Smooth muscle cell (in vitro differentiated cells): ENCODE results near the gene ITPKB. TPM values are rescaled to one million over a fixed set of nuclear protein-coding genes. Genes with fewer than 3 reads are reported as not detected.
"Not testable (repeated sequence)": the region's sequence is repeated elsewhere in the genome, so short reads cannot be mapped to it uniquely, and the experiment has no call there.

ENCODE experiments used
- DNase-seq: peaks from one replicate; lab custom pipeline; 2025; ENCODE audit not compliant: unreplicated experiment; lab: John Stamatoyannopoulos, UW
- H2AFZ ChIP-seq: fragments of 200-600 bp; sonication (generic); 2 replicates; pipeline ENCODE4 v1.6.0; 2016; ENCODE audit warnings: antibody characterized with exemption, low read depth, mild to moderate bottlenecking
- H3F3A ChIP-seq: fragments of 200-600 bp; sonication (generic); 2 replicates; pipeline ENCODE4 v1.6.0; 2017; ENCODE audit warnings: antibody characterized with exemption, low read depth
- H3K27ac ChIP-seq: fragments of 200-600 bp; sonication (generic); 2 replicates; pipeline ENCODE4 v1.5.1; 2016; ENCODE audit warnings: low read depth, mild to moderate bottlenecking
- H3K27me3 ChIP-seq: fragments of 200-600 bp; sonication (generic); 2 replicates; pipeline ENCODE4 v1.6.1; 2016; ENCODE audit warnings: low read depth, mild to moderate bottlenecking
- H3K36me3 ChIP-seq: fragments of 200-600 bp; sonication (generic); 2 replicates; pipeline ENCODE4 v1.5.1; 2016; ENCODE audit warnings: low read depth
- H3K4me1 ChIP-seq: fragments of 200-600 bp; sonication (generic); 2 replicates; pipeline ENCODE4 v1.5.1; 2016; ENCODE audit warnings: low read depth
- H3K4me2 ChIP-seq: fragments of 200-600 bp; sonication (generic); 2 replicates; pipeline ENCODE4 v1.6.0; 2016; ENCODE audit warnings: mild to moderate bottlenecking
- H3K4me3 ChIP-seq: fragments of 200-600 bp; sonication (generic); 2 replicates; pipeline ENCODE4 v1.5.1; 2016; ENCODE audit warnings: mild to moderate bottlenecking
- H3K79me2 ChIP-seq: fragments of 200-600 bp; sonication (generic); 2 replicates; pipeline ENCODE4 v1.6.0; 2016; ENCODE audit warnings: low read depth, mild to moderate bottlenecking
- H3K9ac ChIP-seq: fragments of 200-600 bp; sonication (generic); 2 replicates; pipeline ENCODE4 v1.6.0; 2016; ENCODE audit warnings: low read depth
- H3K9me3 ChIP-seq: fragments of 200-600 bp; sonication (generic); replicated peaks from 2 replicates; pipeline ENCODE4 v1.5.1; 2016; ENCODE audit warnings: low read depth
- H4K20me1 ChIP-seq: fragments of 200-600 bp; sonication (generic); 2 replicates; pipeline ENCODE4 v1.6.0; 2016; ENCODE audit warnings: low read depth
- WGBS: methylation state at CpG from one replicate; pipeline ENCODE4 v1.1.7; 2016; ENCODE audit warnings: low lambda C conversion rate; 5-methylcytosine and 5-hydroxymethylcytosine counted together
- polyA plus RNA-seq: library from polyadenylated mRNA; unstranded; fragments of >200 nt; fragmentation: Nextera tagmentation; extraction: Ambion mirVana; gene quantifications from 2 replicates; pipeline ENCODE4 v1.2.1, GENCODE V29; 2016
- total RNA-seq: library from RNA; depleted of rRNA; stranded (reverse); fragments of >200 nt; gene quantifications from 2 replicates; pipeline ENCODE4 v1.2.3, GENCODE V29; 2014
- TF ChIP-seq, protein P1 (sequence below): fragments of 200-600 bp; sonication (generic); IDR thresholded peaks from 2 replicates; pipeline ENCODE4 v1.5.1; 2017; ENCODE audit warnings: borderline replicate concordance, mild to moderate bottlenecking, antibody characterized with exemption; ENCODE audit not compliant: insufficient read depth, poor library complexity, severe bottlenecking

Gene ITPKB
- total and polyA plus RNA-seq, 2 experiments from 2014 or later: 8.9 to 11.4 TPM

DNA sequence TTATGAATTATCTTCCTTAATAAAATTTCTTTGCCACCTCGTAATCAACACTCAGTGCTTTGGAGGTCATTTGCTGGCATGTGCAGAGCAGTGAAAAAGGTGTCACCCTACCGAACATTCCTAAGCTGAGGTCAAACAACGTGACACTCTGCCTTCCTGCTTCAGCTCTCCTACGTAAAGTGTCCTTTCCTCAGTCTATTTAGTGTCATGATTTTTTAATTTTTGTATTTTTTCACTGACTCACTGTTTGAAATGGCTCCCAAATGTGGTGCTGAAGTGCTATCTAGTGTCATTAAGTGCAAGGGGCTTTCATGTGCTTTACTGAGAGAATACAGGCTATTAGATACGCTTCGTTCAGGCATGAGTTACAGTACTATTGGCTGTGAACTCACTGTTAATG lies 37.0 kb upstream of the ITPKB start:
- H3K4me1 ChIP-seq: no peaks in the 10 kb centered on the region
- H3K79me2 ChIP-seq: no peaks in the 10 kb centered on the region
- no peaks in the 10 kb centered on the region for H3F3A ChIP-seq
- WGBS: 93% methylated on average over 6 of the region's 6 CpGs
- no peak overlapping the region for H3K4me2 ChIP-seq
- TF ChIP-seq, protein P1, sequence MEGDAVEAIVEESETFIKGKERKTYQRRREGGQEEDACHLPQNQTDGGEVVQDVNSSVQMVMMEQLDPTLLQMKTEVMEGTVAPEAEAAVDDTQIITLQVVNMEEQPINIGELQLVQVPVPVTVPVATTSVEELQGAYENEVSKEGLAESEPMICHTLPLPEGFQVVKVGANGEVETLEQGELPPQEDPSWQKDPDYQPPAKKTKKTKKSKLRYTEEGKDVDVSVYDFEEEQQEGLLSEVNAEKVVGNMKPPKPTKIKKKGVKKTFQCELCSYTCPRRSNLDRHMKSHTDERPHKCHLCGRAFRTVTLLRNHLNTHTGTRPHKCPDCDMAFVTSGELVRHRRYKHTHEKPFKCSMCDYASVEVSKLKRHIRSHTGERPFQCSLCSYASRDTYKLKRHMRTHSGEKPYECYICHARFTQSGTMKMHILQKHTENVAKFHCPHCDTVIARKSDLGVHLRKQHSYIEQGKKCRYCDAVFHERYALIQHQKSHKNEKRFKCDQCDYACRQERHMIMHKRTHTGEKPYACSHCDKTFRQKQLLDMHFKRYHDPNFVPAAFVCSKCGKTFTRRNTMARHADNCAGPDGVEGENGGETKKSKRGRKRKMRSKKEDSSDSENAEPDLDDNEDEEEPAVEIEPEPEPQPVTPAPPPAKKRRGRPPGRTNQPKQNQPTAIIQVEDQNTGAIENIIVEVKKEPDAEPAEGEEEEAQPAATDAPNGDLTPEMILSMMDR: no peak
- no peaks in the 10 kb centered on the region for H3K36me3 ChIP-seq
- DNase-seq: no peak
- H3K9me3 ChIP-seq: no peaks in the 10 kb centered on the region
- no peaks in the 10 kb centered on the region for H3K27me3 ChIP-seq
- no peak overlapping the region for H3K4me3 ChIP-seq
- no peak overlapping the region for H2AFZ ChIP-seq
- no peaks in the 10 kb centered on the region for H4K20me1 ChIP-seq
- no peak overlapping the region for H3K9ac ChIP-seq
- no peak overlapping the region for H3K27ac ChIP-seq

DNA sequence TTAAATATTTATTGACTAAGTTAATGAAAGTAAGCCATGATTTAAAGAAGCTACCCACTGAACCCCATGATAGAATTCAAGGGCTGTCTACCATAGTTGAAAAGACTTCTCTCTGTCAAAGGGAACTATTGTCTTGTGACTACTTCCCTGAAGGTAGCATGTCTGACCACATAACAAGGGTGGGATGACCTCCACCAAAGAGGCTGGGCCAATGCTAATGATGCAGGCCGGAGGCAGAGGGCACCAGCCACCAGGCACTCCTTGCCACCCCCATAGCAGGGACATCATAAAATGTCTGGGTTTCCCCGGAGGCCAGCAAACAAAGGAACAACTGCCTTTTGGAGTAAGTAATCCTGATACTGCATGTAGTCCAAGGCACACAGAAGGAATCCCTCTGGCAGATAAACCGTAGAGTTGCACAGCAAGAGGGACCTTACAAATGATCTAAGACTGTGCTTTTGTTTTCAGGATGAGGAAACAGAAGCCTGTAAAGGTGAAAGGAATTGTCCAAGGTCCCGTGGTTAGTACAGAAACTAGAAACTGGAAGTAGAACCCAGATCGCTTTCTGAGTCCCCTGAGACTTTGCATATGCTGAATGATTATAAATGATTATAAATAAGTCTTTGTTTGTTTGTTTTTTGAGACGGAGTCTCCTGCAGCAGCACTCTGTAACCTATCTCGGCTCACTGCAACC lies 33.5 kb upstream of the ITPKB start:
- H2AFZ ChIP-seq: no peak overlapping the region
- H3K4me3 ChIP-seq: no peak overlapping the region
- TF ChIP-seq, protein P1: no peak
- 84% methylated on average over 7 of the region's 7 CpGs for WGBS
- H3K4me1 ChIP-seq: no peaks in the 10 kb centered on the region
- H4K20me1 ChIP-seq: no peaks in the 10 kb centered on the region
- no peak for DNase-seq
- no peak overlapping the region for H3K4me2 ChIP-seq
- no peak overlapping the region for H3K9ac ChIP-seq
- H3F3A ChIP-seq: no peaks in the 10 kb centered on the region
- no peak overlapping the region for H3K27ac ChIP-seq
- no peaks in the 10 kb centered on the region for H3K79me2 ChIP-seq
- no peaks in the 10 kb centered on the region for H3K36me3 ChIP-seq
- no peaks in the 10 kb centered on the region for H3K9me3 ChIP-seq
- no peaks in the 10 kb centered on the region for H3K27me3 ChIP-seq

DNA sequence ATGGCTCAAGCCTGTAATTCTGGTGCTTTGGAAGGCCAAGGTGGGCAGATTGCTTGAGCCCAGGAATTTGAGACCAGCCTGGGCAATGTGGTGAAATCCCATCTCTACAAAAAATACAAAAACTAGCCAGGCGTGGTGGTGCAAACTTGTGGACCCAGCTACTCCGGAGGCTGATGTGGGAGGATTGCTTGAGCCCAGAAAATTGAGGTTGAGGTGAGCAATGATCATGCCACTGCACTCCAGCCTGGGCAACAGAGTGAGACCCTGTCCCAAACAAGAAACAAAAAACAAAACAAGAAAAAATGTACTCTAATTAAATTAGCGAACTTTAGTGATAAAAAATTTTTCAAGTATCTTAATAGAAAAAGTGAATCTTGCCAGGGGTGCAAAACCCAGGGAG lies 28.1 kb upstream of the ITPKB start:
- not testable (repeated sequence) for DNase-seq, H3K27ac ChIP-seq, H3K4me3 ChIP-seq, H3K27me3 ChIP-seq, H3F3A ChIP-seq, H3K36me3 ChIP-seq, H3K4me1 ChIP-seq, H3K9ac ChIP-seq, H3K79me2 ChIP-seq, H3K9me3 ChIP-seq, H3K4me2 ChIP-seq, H2AFZ ChIP-seq, H4K20me1 ChIP-seq
- WGBS: 100% methylated on average over 3 of the region's 3 CpGs

DNA sequence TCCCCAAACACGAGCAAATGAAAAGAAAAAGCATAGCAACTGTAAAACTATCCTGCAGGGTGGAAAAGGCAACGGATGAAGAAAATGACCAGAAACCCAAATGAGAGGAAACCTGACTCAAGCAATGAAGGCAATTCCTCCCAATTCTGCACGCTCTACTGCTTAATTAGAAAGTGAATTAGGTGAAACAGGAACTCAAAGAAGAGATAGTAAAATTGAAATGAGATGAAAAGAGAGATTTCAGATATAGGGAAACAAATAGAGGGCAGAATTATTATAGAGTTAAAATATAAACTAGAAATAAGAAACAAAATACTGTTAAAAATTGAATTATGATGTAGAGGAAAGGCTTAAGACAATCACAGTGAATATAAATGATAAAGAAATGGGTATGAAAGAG lies 27.5 kb upstream of the ITPKB start:
- Histone ChIP-seq H3F3A (peaks cover 8% of the 10 kb centered on the region), H3K4me2 (no peak overlapping the region), H3K27ac (no peak overlapping the region), H3K79me2 (no peaks in the 10 kb centered on the region), H3K9me3 (no peaks in the 10 kb centered on the region), H3K36me3 (no peaks in the 10 kb centered on the region), H3K9ac (no peak overlapping the region), H2AFZ (no peak overlapping the region), H3K4me3 (no peak overlapping the region), H3K27me3 (no peaks in the 10 kb centered on the region), H3K4me1 (no peaks in the 10 kb centered on the region), H4K20me1 (no peaks in the 10 kb centered on the region)
- TF ChIP-seq, protein P1: no peak
- DNase-seq: no peak
- WGBS: 72% methylated on average over 3 of the region's 3 CpGs
